IMR-90 (cell line): Measurements from ENCODE around the gene CD82. TPM values are rescaled to one million over a fixed set of nuclear protein-coding genes. Genes with fewer than 3 reads are reported as not detected.

Source experiments
- ATAC-seq: fragments of 200-7000 bp; cut with Tn5 transposase; 2 replicates; pipeline ENCODE4 v1.9.1; 2020; ENCODE audit warnings: low read depth, mild to moderate bottlenecking, moderate library complexity
- BruUV-seq: library from RNA; stranded (reverse); fragments of 400-500 nt; replicated peaks from 2 replicates; lab custom pipeline; 2021; lab: Mats Ljungman, UMichigan
- CTCF ChIA-PET: fragments of 300-600 bp; formaldehyde crosslinking; extraction: SDS; loops from one replicate; lab custom pipeline; 2021; ENCODE audit warnings: antibody characterized with exemption; lab: Yijun Ruan, JAX
- POLR2A ChIA-PET: fragments of 300-600 bp; sonication (Branson Sonifier 250); formaldehyde crosslinking; loops from one replicate; lab custom pipeline; 2022; ENCODE audit warnings: antibody characterized with exemption; ENCODE audit not compliant: unreplicated experiment; lab: Charles Lee
- DNase-seq: peaks from one replicate; pipeline ENCODE4 v3.0.0; 2013
- H2AFZ ChIP-seq: replicated peaks from 2 replicates; pipeline ENCODE3; 2013; ENCODE audit warnings: low read length, mild to moderate bottlenecking; ENCODE audit not compliant: poor library complexity
- H2AK5ac ChIP-seq: 2 replicates; pipeline ENCODE4 v1.6.1; 2013; ENCODE audit warnings: low read depth, low read length, inconsistent platforms
- H2AK9ac ChIP-seq: replicated peaks from 2 replicates; pipeline ENCODE3; 2013; ENCODE audit warnings: mild to moderate bottlenecking, low read depth, low read length, moderate library complexity; ENCODE audit not compliant: poor library complexity
- H2BK120ac ChIP-seq: 2 replicates; pipeline ENCODE4 v1.6.1; 2013; ENCODE audit warnings: low read depth, low read length, inconsistent platforms
- H2BK15ac ChIP-seq: 3 replicates; pipeline ENCODE4 v1.6.1; 2013; ENCODE audit warnings: low read depth, low read length, inconsistent platforms
- H2BK20ac ChIP-seq: 2 replicates; pipeline ENCODE4 v1.6.1; 2013; ENCODE audit warnings: low read depth, mild to moderate bottlenecking, inconsistent platforms, low read length, moderate library complexity
- H2BK5ac ChIP-seq: 2 replicates; pipeline ENCODE4 v1.6.1; 2013; ENCODE audit warnings: mild to moderate bottlenecking, low read depth, low read length, inconsistent platforms; ENCODE audit not compliant: poor library complexity, severe bottlenecking
- H3K14ac ChIP-seq: replicated peaks from 2 replicates; pipeline ENCODE4 v1.6.1; 2013; ENCODE audit warnings: low read depth, low read length, inconsistent platforms
- H3K18ac ChIP-seq: 2 replicates; pipeline ENCODE4 v1.6.1; 2013; ENCODE audit warnings: low read depth, low read length, control low read depth
- H3K23ac ChIP-seq: 2 replicates; pipeline ENCODE4 v1.6.1; 2013; ENCODE audit warnings: low read depth, low read length, inconsistent platforms
- H3K27ac ChIP-seq: 2 replicates; pipeline ENCODE4 v1.5.1; 2013; ENCODE audit warnings: mild to moderate bottlenecking, control low read depth, low read length; ENCODE audit not compliant: insufficient read depth
- H3K27me3 ChIP-seq: 2 replicates; pipeline ENCODE4 v1.6.1; 2013; ENCODE audit warnings: low read length; ENCODE audit not compliant: control insufficient read depth, insufficient read depth
- H3K36me3 ChIP-seq: 2 replicates; pipeline ENCODE4 v1.6.1; 2013; ENCODE audit warnings: low read length, mixed read lengths; ENCODE audit not compliant: control insufficient read depth, insufficient read depth
- H3K4ac ChIP-seq: 2 replicates; pipeline ENCODE4 v1.6.1; 2013; ENCODE audit warnings: low read depth, low read length, inconsistent platforms
- H3K4me1 ChIP-seq: 2 replicates; pipeline ENCODE4 v1.6.1; 2013; ENCODE audit warnings: low read length, mixed read lengths; ENCODE audit not compliant: control insufficient read depth, insufficient read depth
- H3K4me2 ChIP-seq: 2 replicates; pipeline ENCODE4 v1.6.1; 2013; ENCODE audit warnings: low read depth, mild to moderate bottlenecking, control low read depth, low read length, moderate library complexity
- H3K4me3 ChIP-seq: 2 replicates; pipeline ENCODE4 v1.5.1; 2013; ENCODE audit warnings: low read depth, mild to moderate bottlenecking, control low read depth, low read length, moderate library complexity; ENCODE audit not compliant: insufficient read depth
- H3K56ac ChIP-seq: 2 replicates; pipeline ENCODE4 v1.6.1; 2013; ENCODE audit warnings: low read length, inconsistent platforms; ENCODE audit not compliant: insufficient read depth; ENCODE audit errors: extremely low read depth
- H3K79me1 ChIP-seq, 2 experiments: 2 replicates each; pipeline ENCODE4 v1.6.1; 2013; ENCODE audit warnings: low read length in 2 of 2, inconsistent platforms in 1 of 2, low read depth in 1 of 2
- H3K9ac ChIP-seq: 2 replicates; pipeline ENCODE4 v1.6.1; 2013; ENCODE audit warnings: low read depth, low read length, control low read depth
- H3K9me1 ChIP-seq: 2 replicates; pipeline ENCODE4 v1.6.1; 2013; ENCODE audit warnings: low read length, inconsistent platforms; ENCODE audit not compliant: insufficient read depth
- H3K9me3 ChIP-seq: 2 replicates; pipeline ENCODE4 v1.6.1; 2013; ENCODE audit warnings: low read length; ENCODE audit not compliant: control insufficient read depth, insufficient read depth
- H4K20me1 ChIP-seq: 2 replicates; pipeline ENCODE4 v1.6.1; 2013; ENCODE audit warnings: low read length, inconsistent platforms; ENCODE audit not compliant: insufficient read depth
- H4K5ac ChIP-seq: 2 replicates; pipeline ENCODE4 v1.6.1; 2013; ENCODE audit warnings: mild to moderate bottlenecking, low read depth, low read length, control low read depth
- H4K8ac ChIP-seq, 2 experiments: 2 replicates each; pipeline ENCODE4 v1.6.1; 2013; ENCODE audit warnings: low read depth in 2 of 2, low read length in 2 of 2, control low read depth in 1 of 2, inconsistent platforms in 1 of 2
- H4K91ac ChIP-seq: 2 replicates; pipeline ENCODE4 v1.6.1; 2013; ENCODE audit warnings: low read depth, low read length, inconsistent platforms; ENCODE audit not compliant: insufficient read depth
- FOS ChIP-seq: fragments of 150-350 bp; IDR thresholded peaks from 2 replicates; pipeline ENCODE4 v1.6.1; 2016; ENCODE audit warnings: low read depth, low read length
- RAD21 ChIP-seq: IDR thresholded peaks from 2 replicates; pipeline ENCODE4 v1.6.1; 2012; ENCODE audit warnings: low read length, improper control_type of control experiment
- WGBS, 2 experiments: methylation state at CpG; one replicate each; pipeline versions ENCODE4 v1.1.5 to v1.1.7; 2013; ENCODE audit warnings: missing lambda C conversion rate in 2 of 2; ENCODE audit not compliant: insufficient read length in 1 of 2; ENCODE audit errors: extremely low coverage in 2 of 2; 5-methylcytosine and 5-hydroxymethylcytosine counted together
- dilution Hi-C: fragments of 300-500 bp; cut with HindIII; formaldehyde crosslinking; loops from one replicate; pipeline ENCODE4 v1.14.3; 2018; ENCODE audit warnings: low sequenced_read_pairs; ENCODE audit not compliant: unreplicated experiment
- in situ Hi-C: fragments of 300-500 bp; cut with MboI; formaldehyde crosslinking; loops from 3 replicates; pipeline ENCODE4 v1.14.3; 2019; ENCODE audit warnings: low sequenced_read_pairs, inconsistent platforms, mixed read lengths
- intact Hi-C: fragments of 100-400 bp; cut with micrococcal nuclease; formaldehyde crosslinking; loops from 2 replicates; pipeline ENCODE4 v1.10.0; 2022
- polyA plus RNA-seq, 3 experiments: library from polyadenylated mRNA; depleted of rRNA; stranded (reverse); fragments of >200 nt; gene quantifications; 2 replicates each; pipeline ENCODE4 v1.2.3, GENCODE V29; 2012; ENCODE audit warnings: low replicate concordance in 1 of 3
- total RNA-seq: library from RNA; depleted of rRNA; stranded (reverse); fragments of >200 nt; gene quantifications from 2 replicates; pipeline ENCODE4 v1.2.3, GENCODE V29; 2012

CD82 gene
- total and polyA plus RNA-seq, 2 of the 4 experiments (the other 2 are of a cell fraction), result 32.8 to 49.4 TPM

GRCh38 chr11:44573333-44573732 lies 7.9 kb downstream of the CD82 start:
- H3K27ac ChIP-seq, result peak overlapping the region; percentile 51
- peak overlapping the region; percentile 94; the same call in 1 of the 2 replicates for H3K23ac ChIP-seq
- H2BK5ac ChIP-seq, result peak overlapping the region; percentile 83
- H2BK15ac ChIP-seq, result peak overlapping the region; percentile 83; the same call in 2 of the 3 replicates
- 88% methylated on average over 1 of the region's 3 CpGs; no CpG with 5 or more reads in 1 of the 2 experiments for WGBS, 2 experiments
- H3K4me3 ChIP-seq, result no peak overlapping the region
- peak overlapping the region; percentile 56 to 86 for H4K8ac ChIP-seq
- intact Hi-C loops (no loop called here), in situ Hi-C loops (loop anchor here (25.0 kb wide), 1 partner anchor 1239 kb away; the partner anchor contains the start of gene SLC35C1), dilution Hi-C loops (no loop called here)
- H3K18ac ChIP-seq, result peak overlapping the region; percentile 46
- peak overlapping the region; percentile 91 for H3K4ac ChIP-seq
- H3K4me2 ChIP-seq, result no peak overlapping the region
- peak overlapping the region; percentile 98 for H2AK5ac ChIP-seq
- no peak overlapping the region for H3K9ac ChIP-seq
- H2AK9ac ChIP-seq, result no peak overlapping the region
- 0 out of 2 replicates have a peak, but pooled peaks have one; percentile 4 for TF ChIP-seq FOS
- no peak for TF ChIP-seq RAD21
- DNase-seq (peak; percentile 40), ATAC-seq (no peak)
- H2BK20ac ChIP-seq, result peak overlapping the region; percentile 86
- H3K9me3 ChIP-seq, result no peaks in the 10 kb centered on the region
- H3K56ac ChIP-seq, result no peak overlapping the region
- no peaks in the 10 kb centered on the region for H3K27me3 ChIP-seq
- peaks cover 42 to 82% of the 10 kb centered on the region in 2 experiments for H3K79me1 ChIP-seq
- peaks cover 39% of the 10 kb centered on the region for H3K9me1 ChIP-seq
- ChIA-PET POLR2A (no interaction called here), CTCF (no interaction called here)
- peak overlapping the region; percentile 90 for H3K14ac ChIP-seq
- H2BK120ac ChIP-seq, result peak overlapping the region; percentile 96
- peaks cover 50% of the 10 kb centered on the region for H3K4me1 ChIP-seq
- H4K20me1 ChIP-seq, result no peaks in the 10 kb centered on the region
- H3K36me3 ChIP-seq, result no peaks in the 10 kb centered on the region
- peak overlapping the region; percentile 97 for H4K91ac ChIP-seq
- no peak overlapping the region for H2AFZ ChIP-seq
- peak overlapping the region; percentile 27 for H4K5ac ChIP-seq
- BruUV-seq, result no TSS peak
